Stomach (tissue), 4 donors: ENCODE data around the gene PHOX2A.

Source experiments
- POLR2AphosphoS5 ChIP-seq, 3 donors: sonication (generic); formaldehyde crosslinking; IDR thresholded peaks; one replicate each; pipeline ENCODE4 v1.6.1; 2016; ENCODE audit warnings: antibody characterized with exemption in 3 of 3
- TF ChIP-seq, protein P1 (sequence below), 7 experiments: fragments of 450-650 bp in 4 of 7; fragments of 200-600 bp in 3 of 7; sonication (generic) in 3 of 7; IDR thresholded peaks; one replicate each; pipeline ENCODE4 v1.5.1; 2016 to 2019; ENCODE audit warnings: antibody characterized with exemption in 7 of 7, control low read depth in 2 of 7, mild to moderate bottlenecking in 1 of 7

DNA sequence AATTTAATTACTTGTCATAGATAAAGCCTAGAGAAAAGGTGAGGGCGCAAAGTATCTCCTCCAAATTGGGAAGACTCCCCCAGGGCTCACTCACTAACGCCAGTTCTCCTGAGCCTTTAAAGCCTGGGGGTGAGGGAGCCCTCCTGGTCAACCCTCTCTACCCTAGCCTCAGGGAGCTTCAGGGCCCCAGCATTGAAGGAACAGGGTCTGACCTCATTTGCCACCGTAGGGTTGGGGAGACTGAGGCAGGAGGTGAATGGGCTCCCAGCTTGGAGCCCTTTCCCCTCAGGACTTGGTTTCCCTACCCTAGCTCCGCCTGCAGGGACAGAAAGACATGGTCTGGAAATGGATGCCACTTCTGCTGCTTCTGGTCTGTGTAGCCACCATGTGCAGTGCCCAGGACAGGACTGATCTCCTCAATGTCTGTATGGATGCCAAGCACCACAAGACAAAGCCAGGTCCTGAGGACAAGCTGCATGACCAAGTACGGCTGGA is 25.7 kb downstream of the PHOX2A start:
- TF ChIP-seq, protein P1, sequence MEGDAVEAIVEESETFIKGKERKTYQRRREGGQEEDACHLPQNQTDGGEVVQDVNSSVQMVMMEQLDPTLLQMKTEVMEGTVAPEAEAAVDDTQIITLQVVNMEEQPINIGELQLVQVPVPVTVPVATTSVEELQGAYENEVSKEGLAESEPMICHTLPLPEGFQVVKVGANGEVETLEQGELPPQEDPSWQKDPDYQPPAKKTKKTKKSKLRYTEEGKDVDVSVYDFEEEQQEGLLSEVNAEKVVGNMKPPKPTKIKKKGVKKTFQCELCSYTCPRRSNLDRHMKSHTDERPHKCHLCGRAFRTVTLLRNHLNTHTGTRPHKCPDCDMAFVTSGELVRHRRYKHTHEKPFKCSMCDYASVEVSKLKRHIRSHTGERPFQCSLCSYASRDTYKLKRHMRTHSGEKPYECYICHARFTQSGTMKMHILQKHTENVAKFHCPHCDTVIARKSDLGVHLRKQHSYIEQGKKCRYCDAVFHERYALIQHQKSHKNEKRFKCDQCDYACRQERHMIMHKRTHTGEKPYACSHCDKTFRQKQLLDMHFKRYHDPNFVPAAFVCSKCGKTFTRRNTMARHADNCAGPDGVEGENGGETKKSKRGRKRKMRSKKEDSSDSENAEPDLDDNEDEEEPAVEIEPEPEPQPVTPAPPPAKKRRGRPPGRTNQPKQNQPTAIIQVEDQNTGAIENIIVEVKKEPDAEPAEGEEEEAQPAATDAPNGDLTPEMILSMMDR (IDR thresholded peaks at IDR 0.05): no peak
- no peak for TF ChIP-seq POLR2AphosphoS5 (IDR thresholded peaks at IDR 0.05)
